ENCODE results near the gene DMWD.
A peak's percentile ranks its signal among the peaks of the same experiment; 100 is the strongest.

DNA sequence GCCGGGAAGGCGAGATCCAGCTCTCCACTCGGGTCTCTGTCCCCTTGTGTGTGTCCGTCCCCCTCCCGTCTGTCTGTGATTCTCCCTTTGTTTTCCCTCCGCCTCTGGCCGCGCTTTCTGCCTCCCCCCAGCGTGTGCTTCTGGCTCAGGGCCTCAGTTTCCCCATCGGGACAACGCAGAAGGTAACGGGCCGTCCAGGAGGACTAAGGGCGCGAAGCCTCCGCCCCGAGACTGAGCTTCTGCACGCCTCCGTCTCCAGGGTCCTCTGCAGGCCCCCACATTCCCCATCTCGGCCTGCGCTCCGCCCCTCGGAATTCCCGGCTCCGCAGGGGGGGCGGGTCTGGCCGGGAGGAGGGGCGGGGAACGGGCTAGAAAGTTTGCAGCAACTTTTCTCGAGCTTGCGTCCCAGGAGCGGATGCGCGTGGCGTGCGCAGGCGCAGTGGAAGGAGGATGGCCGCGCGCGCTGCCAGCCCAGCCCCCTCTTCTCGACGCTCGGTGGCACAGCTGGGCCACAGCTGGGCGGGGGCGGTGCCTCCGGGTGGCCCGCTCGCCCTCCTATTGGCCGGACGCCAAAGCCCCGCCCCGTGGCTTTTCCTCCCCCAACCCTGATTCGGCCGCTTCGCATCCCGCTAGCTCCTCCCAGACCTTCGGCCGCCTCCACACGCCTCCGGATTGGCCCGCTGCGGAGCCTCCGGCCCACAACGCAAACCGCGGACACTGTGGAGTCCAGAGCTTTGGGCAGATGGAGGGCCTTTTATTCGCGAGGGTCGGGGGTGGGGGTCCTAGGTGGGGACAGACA is 23.5 kb downstream of the DMWD start, which contains the start of gene SIX5:
- TF ChIP-seq, protein P1, sequence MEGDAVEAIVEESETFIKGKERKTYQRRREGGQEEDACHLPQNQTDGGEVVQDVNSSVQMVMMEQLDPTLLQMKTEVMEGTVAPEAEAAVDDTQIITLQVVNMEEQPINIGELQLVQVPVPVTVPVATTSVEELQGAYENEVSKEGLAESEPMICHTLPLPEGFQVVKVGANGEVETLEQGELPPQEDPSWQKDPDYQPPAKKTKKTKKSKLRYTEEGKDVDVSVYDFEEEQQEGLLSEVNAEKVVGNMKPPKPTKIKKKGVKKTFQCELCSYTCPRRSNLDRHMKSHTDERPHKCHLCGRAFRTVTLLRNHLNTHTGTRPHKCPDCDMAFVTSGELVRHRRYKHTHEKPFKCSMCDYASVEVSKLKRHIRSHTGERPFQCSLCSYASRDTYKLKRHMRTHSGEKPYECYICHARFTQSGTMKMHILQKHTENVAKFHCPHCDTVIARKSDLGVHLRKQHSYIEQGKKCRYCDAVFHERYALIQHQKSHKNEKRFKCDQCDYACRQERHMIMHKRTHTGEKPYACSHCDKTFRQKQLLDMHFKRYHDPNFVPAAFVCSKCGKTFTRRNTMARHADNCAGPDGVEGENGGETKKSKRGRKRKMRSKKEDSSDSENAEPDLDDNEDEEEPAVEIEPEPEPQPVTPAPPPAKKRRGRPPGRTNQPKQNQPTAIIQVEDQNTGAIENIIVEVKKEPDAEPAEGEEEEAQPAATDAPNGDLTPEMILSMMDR (IDR thresholded peaks at IDR 0.05): no peak
- TF ChIP-seq POLR2A (IDR thresholded peaks at IDR 0.05): peak; percentile 75 to 94 (median 92)
